Measurements from ENCODE around the gene TMEM150B. TPM values are rescaled to one million over a fixed set of nuclear protein-coding genes. Genes with fewer than 3 reads are reported as not detected.
A peak's percentile ranks its signal among the peaks of the same experiment; 100 is the strongest.

TMEM150B gene
- total RNA-seq, 1 experiment from 2014 or later, result not detected

GRCh38 chr19:55304279-55304978, 20.7 kb downstream of the TMEM150B start:
- DNase-seq, result peak; percentile 54
- Histone ChIP-seq H3K79me2 (ENCODE audit: low read length) (no peaks in the 10 kb centered on the region), H3K9ac (ENCODE audit: low read length) (no peak overlapping the region), H3K9me3 (ENCODE audit: low read length) (no peaks in the 10 kb centered on the region), H3K4me2 (ENCODE audit: low read length) (no peak overlapping the region), H3K27ac (ENCODE audit: low read length) (no peak overlapping the region), H2AFZ (ENCODE audit: low read length) (no peak overlapping the region), H3K4me1 (ENCODE audit: insufficient read depth, low read length) (peaks cover 7% of the 10 kb centered on the region; the same call in 1 of the 2 replicates), H3F3A (ENCODE audit: low read length, unreplicated experiment) (no peaks in the 10 kb centered on the region), H3K4me3 (ENCODE audit: low read length) (no peak overlapping the region), H4K20me1 (ENCODE audit: low read length) (no peaks in the 10 kb centered on the region), H3K9me2 (replicated peaks; ENCODE audit: low read length) (no peaks in the 10 kb centered on the region), H3K36me3 (ENCODE audit: low read depth, low read length) (no peaks in the 10 kb centered on the region), H3K27me3 (ENCODE audit: low read length) (no peaks in the 10 kb centered on the region)
- peak; percentile 27; the same call in 1 of the 2 replicates for ATAC-seq
- no peak for TF ChIP-seq EZH2 (IDR thresholded peaks at IDR 0.05; ENCODE audit: low read length, unreplicated experiment)
- no peak for TF ChIP-seq CTCF (conservative IDR thresholded peaks at IDR 0.05; ENCODE audit: low read depth, low read length)
- no TSS peak for BruUV-seq (replicated peaks)
- ChIA-PET POLR2A (ENCODE audit: unreplicated experiment) (no interaction called here), CTCF (no interaction called here)
- intact Hi-C loops (cut with micrococcal nuclease), result loop anchor here (5.0 kb wide), 1 partner anchor 68 kb away; the partner anchor contains the start of gene IL11

GRCh38 chr19:55303477-55303876, 21.7 kb downstream of the TMEM150B start:
- ChIA-PET POLR2A (ENCODE audit: unreplicated experiment) (no interaction called here), CTCF (no interaction called here)
- TF ChIP-seq EZH2 (IDR thresholded peaks at IDR 0.05; ENCODE audit: low read length, unreplicated experiment) (no peak), CTCF (conservative IDR thresholded peaks at IDR 0.05; ENCODE audit: low read depth, low read length) (no peak)
- BruUV-seq (replicated peaks), result no TSS peak
- Histone ChIP-seq H3K36me3 (ENCODE audit: low read depth, low read length) (no peaks in the 10 kb centered on the region), H4K20me1 (ENCODE audit: low read length) (no peaks in the 10 kb centered on the region), H3F3A (ENCODE audit: low read length, unreplicated experiment) (no peaks in the 10 kb centered on the region), H3K79me2 (ENCODE audit: low read length) (no peaks in the 10 kb centered on the region), H3K27ac (ENCODE audit: low read length) (no peak overlapping the region), H3K9me2 (replicated peaks; ENCODE audit: low read length) (no peaks in the 10 kb centered on the region), H3K9ac (ENCODE audit: low read length) (no peak overlapping the region), H3K9me3 (ENCODE audit: low read length) (no peaks in the 10 kb centered on the region), H3K4me2 (ENCODE audit: low read length) (no peak overlapping the region), H3K4me3 (ENCODE audit: low read length) (no peak overlapping the region), H3K27me3 (ENCODE audit: low read length) (no peaks in the 10 kb centered on the region), H2AFZ (ENCODE audit: low read length) (no peak overlapping the region), H3K4me1 (ENCODE audit: insufficient read depth, low read length) (peaks cover 7% of the 10 kb centered on the region; the same call in 1 of the 2 replicates)
- no peak for ATAC-seq
- intact Hi-C loops (cut with micrococcal nuclease), result loop anchor here (2.0 to 5.0 kb wide), 2 partner anchors 23 to 69 kb away; partner anchors contain the start of gene IL11
- no peak for DNase-seq

- H3K4me2 ChIP-seq (ENCODE audit: low read length), result peak overlapping the region; percentile 82
- ChIA-PET POLR2A (ENCODE audit: unreplicated experiment) (no interaction called here), CTCF (interaction anchor here (0.7 kb wide), 1 partner anchor 37 kb away, joined by 5 read pairs; the partner anchor contains the start of gene KMT5C)
- no peaks in the 10 kb centered on the region for H3F3A ChIP-seq (ENCODE audit: low read length, unreplicated experiment)
- peaks cover 7% of the 10 kb centered on the region; the same call in 1 of the 2 replicates for H3K4me1 ChIP-seq (ENCODE audit: insufficient read depth, low read length)
- no peaks in the 10 kb centered on the region for H3K9me2 ChIP-seq (replicated peaks; ENCODE audit: low read length)
- peak overlapping the region; percentile 57; the same call in 1 of the 2 replicates for H3K4me3 ChIP-seq (ENCODE audit: low read length)
- peak overlapping the region; percentile 89 for H2AFZ ChIP-seq (ENCODE audit: low read length)
- BruUV-seq (replicated peaks), result no TSS peak
- H3K9ac ChIP-seq (ENCODE audit: low read length), result no peak overlapping the region
- ATAC-seq, result no peak
- DNase-seq, result no peak
- no peaks in the 10 kb centered on the region for H3K79me2 ChIP-seq (ENCODE audit: low read length)
- no peak for TF ChIP-seq EZH2phosphoT487 (IDR thresholded peaks at IDR 0.05; ENCODE audit: borderline replicate concordance, low read length)
- TF ChIP-seq CTCF (conservative IDR thresholded peaks at IDR 0.05; ENCODE audit: low read depth, low read length), result no peak
- no peak for TF ChIP-seq EZH2 (IDR thresholded peaks at IDR 0.05; ENCODE audit: low read length, unreplicated experiment)
- no peaks in the 10 kb centered on the region for H3K9me3 ChIP-seq (ENCODE audit: low read length)
- no peaks in the 10 kb centered on the region for H3K27me3 ChIP-seq (ENCODE audit: low read length)
- H4K20me1 ChIP-seq (ENCODE audit: low read length), result no peaks in the 10 kb centered on the region
- H3K27ac ChIP-seq (ENCODE audit: low read length), result no peak overlapping the region
- H3K36me3 ChIP-seq (ENCODE audit: low read depth, low read length), result no peaks in the 10 kb centered on the region
- intact Hi-C loops (cut with micrococcal nuclease), result loop anchor here (1.0 to 5.0 kb wide), 3 partner anchors 24 to 70 kb away; partner anchors contain the start of genes IL11 and KMT5C
Observed at GRCh38 chr19:55302318-55302703, 22.8 kb downstream of the TMEM150B start.

Data from PC-3 (cell line).